ENCODE results near the gene INPP5A. TPM values are rescaled to one million over a fixed set of nuclear protein-coding genes. Genes with fewer than 3 reads are reported as not detected.

Gene INPP5A
- total RNA-seq, 2 donors from 2014 or later = 9.2 to 14.5 TPM

DNA sequence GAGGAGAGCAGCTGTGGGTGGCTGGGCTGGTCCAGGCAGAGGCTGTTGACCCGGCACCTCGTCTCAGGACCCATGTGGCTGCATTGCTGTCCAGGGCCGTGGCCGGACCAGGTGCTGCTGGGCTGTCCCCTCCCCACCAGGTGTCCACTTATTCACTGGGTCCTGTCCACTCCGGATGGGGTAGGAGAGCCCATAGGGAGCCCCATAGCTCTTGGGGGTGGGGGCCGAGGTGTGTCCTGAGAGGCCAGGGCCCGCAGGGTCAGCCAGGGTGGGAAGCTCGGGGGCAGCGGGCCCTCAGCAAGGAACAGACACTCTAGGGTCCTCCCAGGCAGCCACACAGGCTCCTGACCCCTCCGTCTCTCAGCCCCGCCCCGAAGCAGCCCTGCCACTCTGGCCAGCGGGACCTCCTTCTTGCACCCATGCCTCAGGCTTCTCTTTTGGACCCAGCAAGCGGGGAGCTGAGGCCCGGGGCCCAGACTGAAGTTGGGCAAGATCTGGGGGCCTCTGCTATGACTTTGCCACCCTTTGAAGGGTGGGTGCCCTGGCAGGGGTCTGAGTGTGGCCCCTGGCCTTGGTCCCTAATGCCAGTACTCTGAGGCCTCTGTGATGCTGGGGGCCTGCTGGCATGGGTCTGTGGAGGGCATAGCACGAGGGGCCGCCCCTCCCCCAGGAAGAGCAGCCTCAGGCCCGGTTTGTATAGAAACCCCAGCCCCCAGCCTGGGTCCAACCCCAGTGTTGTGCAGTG lies 162.0 kb downstream of the INPP5A start:
- Histone ChIP-seq H3K36me3 (replicated peaks in 1 of 2; ENCODE audit: insufficient read depth in 1 of 2, low read depth in 2 of 2) (no peaks in the 10 kb centered on the region), H3K27me3 (no peaks in the 10 kb centered on the region), H3K9me3 (no peaks in the 10 kb centered on the region), H3K4me1 (no peaks in the 10 kb centered on the region), H3K27ac (no peak overlapping the region), H3K4me3 (no peak overlapping the region)
- no peak for TF ChIP-seq POLR2A (IDR thresholded peaks at IDR 0.05)
- TF ChIP-seq, protein P1, sequence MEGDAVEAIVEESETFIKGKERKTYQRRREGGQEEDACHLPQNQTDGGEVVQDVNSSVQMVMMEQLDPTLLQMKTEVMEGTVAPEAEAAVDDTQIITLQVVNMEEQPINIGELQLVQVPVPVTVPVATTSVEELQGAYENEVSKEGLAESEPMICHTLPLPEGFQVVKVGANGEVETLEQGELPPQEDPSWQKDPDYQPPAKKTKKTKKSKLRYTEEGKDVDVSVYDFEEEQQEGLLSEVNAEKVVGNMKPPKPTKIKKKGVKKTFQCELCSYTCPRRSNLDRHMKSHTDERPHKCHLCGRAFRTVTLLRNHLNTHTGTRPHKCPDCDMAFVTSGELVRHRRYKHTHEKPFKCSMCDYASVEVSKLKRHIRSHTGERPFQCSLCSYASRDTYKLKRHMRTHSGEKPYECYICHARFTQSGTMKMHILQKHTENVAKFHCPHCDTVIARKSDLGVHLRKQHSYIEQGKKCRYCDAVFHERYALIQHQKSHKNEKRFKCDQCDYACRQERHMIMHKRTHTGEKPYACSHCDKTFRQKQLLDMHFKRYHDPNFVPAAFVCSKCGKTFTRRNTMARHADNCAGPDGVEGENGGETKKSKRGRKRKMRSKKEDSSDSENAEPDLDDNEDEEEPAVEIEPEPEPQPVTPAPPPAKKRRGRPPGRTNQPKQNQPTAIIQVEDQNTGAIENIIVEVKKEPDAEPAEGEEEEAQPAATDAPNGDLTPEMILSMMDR (IDR thresholded peaks at IDR 0.05) = no peak
- ATAC-seq (peak; percentile 18), DNase-seq (peak in 1 of 4 donors; percentile 10)
- intact Hi-C loops (cut with DNase I) = no loop called here
- WGBS, 2 donors = 93 to 95% methylated on average over 8 to 17 of the region's 18 CpGs

DNA sequence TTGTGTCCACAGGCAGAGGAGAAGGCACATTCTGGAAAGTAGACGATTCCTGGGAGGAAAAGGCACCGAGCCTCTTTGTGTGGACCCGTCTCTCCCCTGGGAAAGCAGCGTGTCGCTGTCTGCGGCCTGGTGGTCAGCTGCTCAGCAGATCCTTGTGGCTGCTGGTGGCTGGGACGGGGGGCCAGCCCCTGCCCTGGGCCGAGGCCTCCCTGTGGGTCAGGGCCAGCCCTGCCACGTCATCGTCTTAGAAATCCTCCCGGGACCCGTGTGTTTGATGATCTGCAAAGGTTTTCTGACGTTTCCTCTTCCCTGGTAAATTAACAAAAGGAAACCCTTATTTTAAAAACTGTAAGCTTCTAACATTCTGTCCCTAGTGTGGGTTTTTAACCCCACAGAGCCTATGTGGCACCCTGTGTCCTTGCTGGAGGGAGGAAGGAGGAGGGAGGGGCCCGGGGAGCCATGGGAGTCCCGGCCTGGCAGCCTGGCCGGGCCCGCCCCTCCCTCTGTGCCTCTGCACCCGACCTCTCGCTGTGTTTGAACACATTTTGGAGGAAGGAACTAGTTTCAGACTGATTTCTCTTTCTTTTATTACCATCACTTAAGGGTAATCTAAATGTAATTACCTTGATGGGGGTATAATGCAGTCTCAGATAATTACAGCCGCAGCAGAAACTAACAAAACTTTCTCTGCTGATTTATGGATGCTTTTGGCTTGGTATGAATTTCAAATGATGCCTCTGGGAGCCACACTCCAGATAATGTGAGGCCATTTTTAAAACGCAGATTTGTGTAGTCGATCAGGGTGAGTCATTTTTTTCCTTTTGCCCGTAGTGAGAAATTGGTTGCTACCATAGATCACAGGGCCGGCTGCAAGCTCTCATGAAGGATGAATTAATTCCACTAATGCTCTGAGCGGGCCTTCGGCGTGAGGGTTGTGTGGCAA lies 162.8 kb downstream of the INPP5A start:
- no peak overlapping the region for H3K27ac ChIP-seq

DNA sequence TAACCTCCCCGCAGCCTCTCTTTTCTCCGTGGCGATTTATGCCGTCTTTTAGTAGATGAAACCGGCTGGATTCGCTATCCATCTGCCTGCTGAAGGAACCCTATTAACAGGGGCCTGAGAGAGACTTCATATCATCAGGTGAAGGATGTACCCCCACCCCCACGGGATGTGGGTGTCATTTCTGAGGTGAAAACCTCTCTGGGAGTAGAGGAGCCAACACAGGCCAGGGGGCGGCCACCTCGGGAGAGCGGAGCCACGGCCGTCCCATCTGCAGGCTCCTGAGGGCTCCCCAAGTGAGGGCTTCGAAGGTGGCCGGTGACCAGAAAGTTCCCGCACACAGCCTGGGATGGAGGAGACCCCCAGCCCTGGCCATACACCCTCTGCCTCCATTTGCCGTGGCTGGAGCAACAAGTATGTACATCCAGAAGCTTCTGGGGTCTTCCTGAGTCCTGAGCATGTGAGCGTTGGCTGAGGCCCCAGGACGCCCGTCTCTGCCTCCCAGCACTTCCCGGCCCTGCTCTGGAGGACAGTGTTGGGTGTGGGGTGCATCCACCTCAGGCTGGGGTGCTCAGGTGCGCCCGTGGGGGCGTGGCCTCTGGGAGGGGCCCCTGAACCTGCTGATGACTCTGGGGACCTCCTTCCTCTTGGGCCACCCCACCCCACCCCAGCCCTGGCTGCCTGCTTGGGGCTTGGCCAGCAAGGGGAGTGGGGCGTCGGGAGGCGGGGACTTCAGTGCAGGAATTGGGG lies 163.7 kb downstream of the INPP5A start:
- DNase-seq = no peak
- Histone ChIP-seq H3K4me3 (no peak overlapping the region), H3K27me3 (no peaks in the 10 kb centered on the region), H3K36me3 (replicated peaks in 1 of 2; ENCODE audit: insufficient read depth in 1 of 2, low read depth in 2 of 2) (no peaks in the 10 kb centered on the region), H3K27ac (no peak overlapping the region), H3K4me1 (no peaks in the 10 kb centered on the region), H3K9me3 (peaks cover 0 to 10% (median 0%) of the 10 kb centered on the region in 3 donors)
- ATAC-seq = no peak
- intact Hi-C loops (cut with DNase I) = no loop called here
- TF ChIP-seq POLR2A (IDR thresholded peaks at IDR 0.05) = no peak
- TF ChIP-seq, protein P1 (IDR thresholded peaks at IDR 0.05) = no peak
- 96% methylated on average over 7 to 26 of the region's 26 CpGs for WGBS, 2 donors

More for the DNA sequence above, 162.8 kb downstream of the INPP5A start:
- intact Hi-C loops (cut with DNase I) = no loop called here
- H3K4me1 ChIP-seq = no peaks in the 10 kb centered on the region
- H3K9me3 ChIP-seq = peaks cover 0 to 6% (median 0%) of the 10 kb centered on the region in 3 donors
- H3K36me3 ChIP-seq (replicated peaks in 1 of 2; ENCODE audit: insufficient read depth in 1 of 2, low read depth in 2 of 2) = no peaks in the 10 kb centered on the region
- no peaks in the 10 kb centered on the region for H3K27me3 ChIP-seq
- DNase-seq (peak in 1 of 4 donors; percentile 5), ATAC-seq (no peak)
- TF ChIP-seq, protein P1 (IDR thresholded peaks at IDR 0.05) = no peak
- no peak for TF ChIP-seq POLR2A (IDR thresholded peaks at IDR 0.05)
- no peak overlapping the region for H3K4me3 ChIP-seq
- 82 to 93% methylated on average over 25 to 27 of the region's 27 CpGs for WGBS, 2 donors

DNA sequence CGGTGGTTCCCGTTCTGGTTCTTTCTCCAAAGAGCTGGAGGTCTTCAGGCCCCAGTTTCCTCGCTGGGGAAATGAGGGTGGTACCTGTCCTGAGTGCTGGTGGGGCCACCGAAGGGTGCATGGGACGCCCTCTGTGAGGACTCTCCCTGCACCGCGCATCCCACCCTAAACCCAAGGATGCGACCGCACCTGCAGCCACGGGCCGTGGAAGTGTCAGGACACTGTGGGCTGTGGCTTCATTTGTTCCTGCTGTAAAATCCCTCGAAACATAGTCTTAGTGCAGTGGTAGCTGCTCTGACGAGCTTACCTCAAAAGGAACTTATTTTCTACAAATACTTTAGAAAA lies 164.2 kb downstream of the INPP5A start:
- no peak overlapping the region for H3K27ac ChIP-seq
- intact Hi-C loops (cut with DNase I) = no loop called here
- H3K4me3 ChIP-seq = no peak overlapping the region
- no peaks in the 10 kb centered on the region for H3K4me1 ChIP-seq
- DNase-seq (no peak), ATAC-seq (no peak)
- peaks cover 0 to 10% (median 0%) of the 10 kb centered on the region in 3 donors for H3K9me3 ChIP-seq
- no peak for TF ChIP-seq POLR2A (IDR thresholded peaks at IDR 0.05)
- TF ChIP-seq, protein P1 (IDR thresholded peaks at IDR 0.05) = no peak
- no peaks in the 10 kb centered on the region for H3K36me3 ChIP-seq (replicated peaks in 1 of 2; ENCODE audit: insufficient read depth in 1 of 2, low read depth in 2 of 2)
- H3K27me3 ChIP-seq = no peaks in the 10 kb centered on the region
- WGBS, 2 donors = 94 to 98% methylated on average over 8 to 13 of the region's 13 CpGs
